CD1c-positive myeloid dendritic cell (primary cell): ENCODE results near the gene IPMK.

Experiments used
- DNase-seq: peaks from one replicate; pipeline ENCODE4 v3.0.0-alpha.2; 2016; ENCODE audit errors: extremely low spot score

The IPMK gene

GRCh38 chr10:58153751-58154150, 113.9 kb downstream of the IPMK start:
- DNase-seq, result no peak

GRCh38 chr10:58152673-58153263, 114.9 kb downstream of the IPMK start:
- DNase-seq, result peak; percentile 9

GRCh38 chr10:58150290-58150689, 117.4 kb downstream of the IPMK start:
- no peak for DNase-seq

GRCh38 chr10:58143944-58144343, 123.8 kb downstream of the IPMK start:
- no peak for DNase-seq
